ENCODE data around the gene RAMP2.

DNA sequence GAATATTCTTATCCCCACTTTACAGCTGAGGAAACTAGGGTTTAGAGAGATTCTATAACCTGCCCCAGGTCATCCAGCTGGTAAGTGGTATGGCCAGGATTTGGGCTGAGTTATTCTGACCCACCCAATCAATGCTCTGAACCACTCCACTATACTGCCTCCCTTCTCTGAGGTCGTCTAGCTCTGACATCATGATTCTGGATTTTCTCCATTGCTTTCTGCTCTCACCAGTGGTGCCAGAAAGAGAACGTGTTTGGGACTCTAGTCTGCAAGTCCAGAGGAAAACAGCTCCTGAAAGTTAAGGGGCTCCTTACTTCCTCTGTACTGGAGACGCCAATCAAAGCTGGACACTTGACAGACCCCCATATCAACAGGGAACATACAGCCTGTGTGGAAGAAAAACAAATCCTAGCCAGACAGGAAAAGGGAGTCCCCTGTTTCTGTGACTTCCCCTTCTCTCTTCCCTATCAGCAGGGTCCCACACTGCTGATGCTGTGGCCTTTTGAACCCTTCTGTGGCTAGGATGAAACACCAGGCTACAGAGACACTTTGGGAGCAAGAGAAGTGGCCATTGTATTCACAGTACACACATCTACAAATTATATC, 10.2 kb upstream of the RAMP2 start:
- no peak for TF ChIP-seq POLR2AphosphoS5 (IDR thresholded peaks at IDR 0.05)
- TF ChIP-seq CTCF (IDR thresholded peaks at IDR 0.05), result no peak
- no peak for TF ChIP-seq POLR2A (IDR thresholded peaks at IDR 0.05)
- no peak for TF ChIP-seq EP300 (IDR thresholded peaks at IDR 0.05)

Measured in sigmoid colon (tissue), 4 donors.